Astrocyte (in vitro differentiated cells and primary cell): ENCODE measurements around the gene TBC1D24. TPM values are rescaled to one million over a fixed set of nuclear protein-coding genes. Genes with fewer than 3 reads are reported as not detected.
"Not testable (repeated sequence)": the region's sequence is repeated elsewhere in the genome, so short reads cannot be mapped to it uniquely, and the experiment has no call there.

Experiments
- DNase-seq: peaks from one replicate; pipeline ENCODE4 v3.0.0-alpha.2; 2010; ENCODE audit warnings: low read depth
- FAIRE-seq: peaks from 2 replicates; lab custom pipeline; 2011; peaks lifted over from hg19 to GRCh38; lab: Jason Lieb, UNC
- H2AFZ ChIP-seq: 2 replicates; pipeline ENCODE4 v1.6.0; 2012; ENCODE audit warnings: low read depth, low read length, inconsistent platforms
- H3K27ac ChIP-seq: 2 replicates; pipeline ENCODE4 v1.5.1; 2011; ENCODE audit warnings: low read depth, low read length, inconsistent platforms
- H3K27me3 ChIP-seq: 2 replicates; pipeline ENCODE4 v1.6.0; 2011; ENCODE audit warnings: low read length, inconsistent platforms; ENCODE audit not compliant: insufficient read depth
- H3K36me3 ChIP-seq: 2 replicates; pipeline ENCODE4 v1.5.1; 2011; ENCODE audit warnings: low read length, inconsistent platforms; ENCODE audit not compliant: insufficient read depth
- H3K4me1 ChIP-seq: 2 replicates; pipeline ENCODE4 v1.5.1; 2011; ENCODE audit warnings: low read length, inconsistent platforms; ENCODE audit not compliant: insufficient read depth
- H3K4me2 ChIP-seq: 2 replicates; pipeline ENCODE4 v1.6.0; 2012; ENCODE audit warnings: low read length, inconsistent platforms
- H3K4me3 ChIP-seq: 2 replicates; pipeline ENCODE4 v1.5.1; 2011; ENCODE audit warnings: low read depth, mild to moderate bottlenecking, low read length, inconsistent platforms; ENCODE audit not compliant: insufficient read depth
- H3K79me2 ChIP-seq: 2 replicates; pipeline ENCODE4 v1.6.0; 2012; ENCODE audit warnings: mild to moderate bottlenecking, low read length, inconsistent platforms; ENCODE audit not compliant: insufficient read depth
- H3K9ac ChIP-seq: 2 replicates; pipeline ENCODE4 v1.6.0; 2012; ENCODE audit warnings: mild to moderate bottlenecking, low read length, inconsistent platforms
- H3K9me3 ChIP-seq: 2 replicates; pipeline ENCODE4 v1.5.1; 2012; ENCODE audit warnings: low read depth, mild to moderate bottlenecking, low read length, inconsistent platforms; ENCODE audit not compliant: insufficient read depth
- H4K20me1 ChIP-seq: 2 replicates; pipeline ENCODE4 v1.6.0; 2012; ENCODE audit warnings: low read length, inconsistent platforms; ENCODE audit not compliant: insufficient read depth
- H3K27ac Mint-ChIP-seq: one replicate; pipeline ENCODE4 v1.8.0; 2021; ENCODE audit warnings: mild to moderate bottlenecking, mixed read lengths; ENCODE audit not compliant: unreplicated experiment
- H3K27me3 Mint-ChIP-seq: one replicate; pipeline ENCODE4 v1.8.0; 2021; ENCODE audit warnings: low read depth, mixed read lengths; ENCODE audit not compliant: unreplicated experiment
- H3K36me3 Mint-ChIP-seq: one replicate; pipeline ENCODE4 v1.8.0; 2021; ENCODE audit warnings: low read depth, mixed read lengths; ENCODE audit not compliant: unreplicated experiment
- H3K4me1 Mint-ChIP-seq: one replicate; pipeline ENCODE4 v1.8.0; 2021; ENCODE audit warnings: low read depth, mixed read lengths; ENCODE audit not compliant: unreplicated experiment
- H3K4me3 Mint-ChIP-seq: one replicate; pipeline ENCODE4 v1.8.0; 2021; ENCODE audit warnings: mild to moderate bottlenecking, moderate library complexity, mixed read lengths; ENCODE audit not compliant: unreplicated experiment
- H3K9me3 Mint-ChIP-seq: one replicate; pipeline ENCODE4 v1.8.0; 2021; ENCODE audit warnings: mild to moderate bottlenecking, mixed read lengths; ENCODE audit not compliant: unreplicated experiment
- CTCF ChIP-seq: IDR thresholded peaks from 2 replicates; pipeline ENCODE4 v1.5.1; 2011; ENCODE audit warnings: low read depth, mild to moderate bottlenecking, inconsistent platforms, low read length, moderate library complexity; ENCODE audit not compliant: insufficient read depth
- EZH2 ChIP-seq: IDR thresholded peaks from 2 replicates; pipeline ENCODE4 v1.6.1; 2012; ENCODE audit warnings: mild to moderate bottlenecking, low read length, inconsistent platforms; ENCODE audit not compliant: insufficient read depth
- total RNA-seq: library from RNA; stranded (reverse); gene quantifications from 2 replicates; pipeline ENCODE4 v1.2.1, GENCODE V29; 2021

Gene TBC1D24
- total RNA-seq, 1 donor from 2014 or later: 13.4 TPM

DNA sequence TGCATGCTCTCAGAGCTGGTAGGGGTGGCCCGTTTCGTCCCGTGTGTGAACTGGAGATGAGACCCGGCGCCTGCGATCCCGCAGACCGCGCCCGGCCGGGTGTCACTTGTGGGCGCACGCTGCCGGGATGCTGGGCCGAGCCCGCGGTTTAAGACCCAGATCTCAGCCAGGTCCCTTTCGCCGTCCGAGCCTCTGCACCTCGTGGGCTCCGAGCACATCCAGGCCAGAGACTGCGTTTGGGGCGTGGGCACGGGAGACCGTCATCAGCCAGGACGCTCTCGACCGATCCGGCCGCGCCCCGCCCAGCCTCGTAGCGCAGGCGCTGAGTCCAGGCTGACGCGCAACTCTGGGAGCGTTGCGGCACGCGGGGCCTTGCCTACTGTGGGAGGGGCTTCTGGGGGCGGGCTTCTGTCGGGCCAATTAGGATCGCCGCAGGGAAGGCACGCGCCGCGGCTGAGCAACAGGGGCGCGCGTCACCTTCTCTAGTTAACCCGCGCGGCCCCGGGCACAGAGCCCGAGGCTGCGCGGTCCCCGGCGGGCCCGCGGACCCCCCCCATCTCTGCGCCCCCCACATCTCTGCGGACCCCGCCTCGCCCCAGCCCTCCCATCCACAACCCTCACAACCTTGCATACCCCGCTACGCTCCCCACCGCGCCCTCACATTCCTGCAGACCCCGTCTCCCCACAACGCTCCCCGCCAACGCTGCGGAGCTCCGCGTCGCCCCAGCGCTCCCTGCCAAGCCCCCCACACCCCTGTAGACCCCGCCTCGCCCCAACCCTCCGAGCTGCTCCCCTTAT, 57.0 kb downstream of the TBC1D24 start:
- Mint-ChIP-seq H3K9me3 (no peaks in the 10 kb centered on the region), H3K4me3 (peak overlapping the region; percentile 83), H3K27ac (peak overlapping the region; percentile 90), H3K27me3 (no peaks in the 10 kb centered on the region), H3K36me3 (peaks cover 2% of the 10 kb centered on the region), H3K4me1 (peaks cover 10% of the 10 kb centered on the region)
- H3K27me3 ChIP-seq: no peaks in the 10 kb centered on the region
- no peaks in the 10 kb centered on the region for H3K9me3 ChIP-seq
- DNase-seq (peak; percentile 90), FAIRE-seq (no peak)
- peak overlapping the region; percentile 59 for H3K27ac ChIP-seq
- H3K36me3 ChIP-seq: no peaks in the 10 kb centered on the region
- TF ChIP-seq EZH2 (no peak), CTCF (no peak)
- peak overlapping the region; percentile 73 for H2AFZ ChIP-seq
- H3K4me1 ChIP-seq: peaks cover 16% of the 10 kb centered on the region
- H3K4me3 ChIP-seq: peak overlapping the region; percentile 54
- H3K79me2 ChIP-seq: no peaks in the 10 kb centered on the region
- peak overlapping the region; percentile 72 for H3K9ac ChIP-seq
- peak overlapping the region; percentile 92 for H3K4me2 ChIP-seq
- peaks cover 4% of the 10 kb centered on the region for H4K20me1 ChIP-seq

DNA sequence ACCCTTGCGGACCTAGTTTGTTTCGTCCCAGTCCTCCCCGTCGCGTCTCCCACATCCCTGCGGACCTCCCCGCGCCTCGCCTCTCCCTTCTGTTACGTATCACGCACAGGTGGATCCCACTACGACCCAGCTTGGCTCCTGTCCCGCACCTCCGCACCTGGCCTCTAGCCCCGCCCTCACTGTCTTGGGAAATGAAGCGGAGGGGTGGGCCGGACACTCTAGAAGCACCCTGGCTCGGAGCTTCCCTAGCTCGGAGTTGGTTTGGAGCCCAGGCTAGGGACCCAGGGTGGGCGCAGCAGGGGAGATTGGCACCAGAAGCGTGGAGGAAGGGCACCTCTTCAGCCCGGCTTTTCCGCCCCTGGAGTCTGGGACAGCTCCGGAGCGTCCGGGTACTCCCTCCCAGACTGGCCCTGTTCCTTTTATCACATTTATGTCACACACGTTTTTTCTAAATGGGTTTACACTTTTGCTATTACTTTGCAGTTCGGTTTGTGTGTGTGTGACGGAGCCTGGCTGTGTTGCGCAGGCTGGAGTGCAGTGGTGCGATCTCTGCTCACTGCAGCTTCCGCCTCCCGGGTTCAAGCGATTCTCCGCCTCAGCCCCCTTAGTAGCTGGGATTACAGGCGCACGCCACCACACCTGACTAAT, 57.7 kb downstream of the TBC1D24 start:
- peak overlapping the region; percentile 3 for H2AFZ ChIP-seq
- no peak for FAIRE-seq
- H3K4me1 Mint-ChIP-seq: peaks cover 14% of the 10 kb centered on the region

DNA sequence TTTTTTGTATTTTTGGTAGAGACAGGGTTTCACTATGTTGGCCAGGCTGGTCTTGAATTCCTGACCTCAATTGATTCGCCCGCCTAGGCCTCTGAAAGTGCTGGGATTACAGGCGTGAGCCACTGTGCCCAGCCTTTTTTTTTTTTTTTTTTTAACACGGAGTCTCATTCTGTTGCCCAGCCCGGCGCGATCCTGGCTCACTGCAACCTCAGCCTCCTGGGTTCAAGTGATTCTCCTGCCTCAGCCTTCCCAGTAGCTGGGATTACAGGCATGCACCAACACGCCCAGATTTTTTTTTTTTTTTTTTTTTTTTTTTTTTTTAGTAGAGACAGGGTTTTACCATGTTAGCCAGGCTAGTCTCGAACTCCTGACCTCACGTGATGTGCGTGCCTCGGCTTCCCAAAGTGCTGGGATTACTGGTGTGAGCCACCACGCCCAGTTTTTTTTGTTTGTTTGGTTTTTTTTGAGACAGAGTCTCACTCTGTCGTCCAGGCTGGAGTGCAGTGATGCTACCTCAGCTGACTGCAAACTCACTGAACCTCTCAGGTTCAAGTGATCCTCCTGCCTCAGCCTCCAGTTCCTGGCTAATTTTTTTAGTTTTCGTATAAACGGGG, 58.3 kb downstream of the TBC1D24 start:
- H3K27me3 ChIP-seq, H3K9me3 Mint-ChIP-seq, H4K20me1 ChIP-seq, H3K9me3 ChIP-seq, H3K27ac ChIP-seq, H3K79me2 ChIP-seq, H3K27me3 Mint-ChIP-seq, H3K36me3 ChIP-seq, H2AFZ ChIP-seq, FAIRE-seq, DNase-seq, H3K36me3 Mint-ChIP-seq: not testable (repeated sequence)
- Mint-ChIP-seq H3K27ac (peak overlapping the region; percentile 90), H3K4me1 (peaks cover 14% of the 10 kb centered on the region), H3K4me3 (peak overlapping the region; percentile 83)
- Histone ChIP-seq H3K4me2 (peak overlapping the region; percentile 92), H3K9ac (peak overlapping the region; percentile 72), H3K4me3 (peak overlapping the region; percentile 54), H3K4me1 (peaks cover 20% of the 10 kb centered on the region)

More for the DNA sequence above, 57.7 kb downstream of the TBC1D24 start:
- Histone ChIP-seq H3K4me2 (peak overlapping the region; percentile 92), H3K27me3 (no peaks in the 10 kb centered on the region), H3K4me3 (peak overlapping the region; percentile 54), H3K79me2 (no peaks in the 10 kb centered on the region), H4K20me1 (no peaks in the 10 kb centered on the region), H3K36me3 (no peaks in the 10 kb centered on the region), H3K27ac (peak overlapping the region; percentile 18), H3K9me3 (no peaks in the 10 kb centered on the region), H3K9ac (peak overlapping the region; percentile 72), H3K4me1 (peaks cover 20% of the 10 kb centered on the region)
- Mint-ChIP-seq H3K36me3 (peaks cover 2% of the 10 kb centered on the region), H3K4me3 (peak overlapping the region; percentile 83), H3K27ac (peak overlapping the region; percentile 90), H3K27me3 (no peaks in the 10 kb centered on the region), H3K9me3 (no peaks in the 10 kb centered on the region)
- TF ChIP-seq EZH2 (no peak), CTCF (no peak)
- DNase-seq: peak; percentile 26
